GM12865 (cell line): ENCODE data around the gene UBE2J2.

Experiments
- DNase-seq: peaks from one replicate; pipeline ENCODE4 v3.0.0; 2010; ENCODE audit warnings: low read depth
- H3K4me3 ChIP-seq: 2 replicates; pipeline ENCODE4 v1.5.1; 2011; ENCODE audit warnings: mild to moderate bottlenecking, low read depth, low read length, control low read depth
- TF ChIP-seq, protein P1 (sequence below): IDR thresholded peaks from 2 replicates; pipeline ENCODE4 v1.5.1; 2011; ENCODE audit warnings: low read length, control low read depth, low read depth, inconsistent platforms; ENCODE audit not compliant: insufficient read depth; ENCODE audit errors: missing control alignments

Gene UBE2J2

DNA sequence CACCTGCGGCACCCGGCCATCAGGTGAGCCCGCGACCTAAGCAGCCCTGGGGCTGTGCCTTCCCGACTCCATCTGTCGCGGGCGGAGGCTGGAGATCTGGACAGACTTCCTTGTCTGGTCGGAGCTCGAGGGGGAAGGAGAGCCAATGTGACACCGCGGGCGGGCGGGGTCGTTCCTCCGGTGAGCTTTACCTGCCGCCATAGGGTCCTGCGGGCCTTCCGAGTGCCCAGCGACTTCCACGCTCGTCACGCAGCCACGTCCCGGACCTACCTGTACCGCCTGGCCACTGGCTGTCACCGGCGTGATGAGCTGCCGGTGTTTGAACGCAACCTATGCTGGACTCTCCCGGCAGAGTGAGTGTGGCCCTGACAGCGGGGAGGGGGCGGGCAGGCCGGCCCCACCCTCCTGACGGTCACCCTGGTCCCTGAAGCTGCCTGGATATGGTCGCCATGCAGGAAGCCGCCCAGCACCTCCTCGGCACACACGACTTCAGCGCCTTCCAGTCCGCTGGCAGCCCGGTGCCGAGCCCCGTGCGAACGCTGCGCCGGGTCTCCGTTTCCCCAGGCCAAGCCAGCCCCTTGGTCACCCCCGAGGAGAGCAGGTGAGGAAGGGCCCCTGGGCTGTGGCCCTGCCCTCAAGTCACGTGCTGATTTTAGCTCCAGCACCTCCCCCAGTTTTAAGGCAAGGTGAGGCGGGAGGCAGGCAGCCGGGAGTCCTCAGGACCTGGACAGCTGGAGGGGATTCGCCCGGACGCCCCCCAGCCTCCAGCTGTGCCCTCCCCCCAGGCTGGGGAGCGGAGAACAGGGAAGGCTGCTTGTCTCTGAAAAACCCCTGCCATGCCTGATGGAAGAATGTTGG lies 35.8 kb upstream of the UBE2J2 start:
- no peak for DNase-seq

DNA sequence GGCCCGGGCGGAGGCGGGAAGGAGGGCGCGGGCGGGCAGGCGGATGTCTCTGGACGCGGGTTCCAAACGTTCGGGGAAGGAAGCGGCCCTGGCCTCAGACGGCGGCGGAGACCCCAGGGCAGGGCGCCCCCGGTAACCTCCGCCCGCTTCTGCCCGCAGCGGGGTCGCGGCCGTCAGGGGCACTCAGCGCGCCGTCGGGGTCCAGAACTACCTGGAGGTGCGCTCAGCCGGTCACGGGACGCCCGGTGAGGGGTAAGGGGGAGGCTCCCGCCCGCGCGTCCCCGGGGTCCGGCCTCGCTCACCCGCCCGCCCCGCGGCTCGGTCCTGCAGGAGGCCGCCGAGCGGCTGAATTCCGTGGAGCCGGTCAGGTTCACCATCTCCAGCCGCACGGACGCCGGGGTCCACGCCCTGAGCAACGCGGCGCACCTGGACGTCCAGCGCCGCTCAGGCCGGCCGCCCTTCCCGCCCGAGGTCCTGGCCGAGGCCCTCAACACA lies 35.1 kb upstream of the UBE2J2 start:
- H3K4me3 ChIP-seq: peak overlapping the region; percentile 89
- TF ChIP-seq, protein P1, sequence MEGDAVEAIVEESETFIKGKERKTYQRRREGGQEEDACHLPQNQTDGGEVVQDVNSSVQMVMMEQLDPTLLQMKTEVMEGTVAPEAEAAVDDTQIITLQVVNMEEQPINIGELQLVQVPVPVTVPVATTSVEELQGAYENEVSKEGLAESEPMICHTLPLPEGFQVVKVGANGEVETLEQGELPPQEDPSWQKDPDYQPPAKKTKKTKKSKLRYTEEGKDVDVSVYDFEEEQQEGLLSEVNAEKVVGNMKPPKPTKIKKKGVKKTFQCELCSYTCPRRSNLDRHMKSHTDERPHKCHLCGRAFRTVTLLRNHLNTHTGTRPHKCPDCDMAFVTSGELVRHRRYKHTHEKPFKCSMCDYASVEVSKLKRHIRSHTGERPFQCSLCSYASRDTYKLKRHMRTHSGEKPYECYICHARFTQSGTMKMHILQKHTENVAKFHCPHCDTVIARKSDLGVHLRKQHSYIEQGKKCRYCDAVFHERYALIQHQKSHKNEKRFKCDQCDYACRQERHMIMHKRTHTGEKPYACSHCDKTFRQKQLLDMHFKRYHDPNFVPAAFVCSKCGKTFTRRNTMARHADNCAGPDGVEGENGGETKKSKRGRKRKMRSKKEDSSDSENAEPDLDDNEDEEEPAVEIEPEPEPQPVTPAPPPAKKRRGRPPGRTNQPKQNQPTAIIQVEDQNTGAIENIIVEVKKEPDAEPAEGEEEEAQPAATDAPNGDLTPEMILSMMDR: no peak
- DNase-seq: no peak

More for the DNA sequence above, 35.8 kb upstream of the UBE2J2 start:
- H3K4me3 ChIP-seq: peak overlapping the region; percentile 89
- TF ChIP-seq, protein P1: no peak

- DNase-seq: peak; percentile 97
- peak within 1 kb of the TSS; percentile 89 for H3K4me3 ChIP-seq
- TF ChIP-seq, protein P1: no peak
Measured at GRCh38 chr1:1307923-1308755, 34.5 kb upstream of the UBE2J2 start, which contains the start of the genes ACAP3 and PUSL1. TSS of gene ACAP3 (minus strand) at chr1:1307930. CDS start at chr1:1307815, 115 bp downstream. TSS of gene PUSL1 (plus strand) at chr1:1308597. CDS start at chr1:1308644, 47 bp downstream.

DNA sequence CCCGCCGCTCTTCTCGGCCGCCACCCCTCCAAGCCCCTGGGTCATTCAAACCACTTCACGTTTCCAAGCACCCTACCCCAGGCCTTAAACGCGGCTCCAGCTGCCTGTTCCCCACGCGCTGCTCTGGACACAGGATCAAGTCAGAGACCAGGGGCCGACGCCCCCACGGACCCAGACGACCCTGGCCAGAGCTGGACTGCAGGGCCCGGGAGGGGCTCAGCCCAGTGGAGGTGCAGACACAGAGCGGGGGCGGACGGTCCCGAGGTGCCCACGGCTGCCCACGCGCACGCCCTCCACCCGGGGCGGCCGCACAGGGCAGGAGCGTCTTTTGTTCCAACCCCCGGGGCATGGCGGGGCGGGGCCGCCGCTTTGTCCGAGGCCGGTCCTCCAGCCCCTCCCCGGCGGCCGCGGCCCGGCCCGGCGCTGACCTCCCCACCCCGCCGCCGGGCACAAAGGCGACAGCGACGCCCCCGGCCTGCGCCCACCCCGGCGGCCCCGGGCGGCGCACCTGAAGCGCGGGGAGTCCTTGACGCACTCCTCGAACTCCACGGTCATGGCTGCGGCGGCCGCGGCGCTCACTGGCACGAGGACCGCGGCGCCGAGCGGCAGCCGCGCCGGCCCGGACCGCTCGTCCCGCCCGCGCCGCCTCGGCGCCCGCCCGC lies 33.7 kb upstream of the UBE2J2 start:
- H3K4me3 ChIP-seq: peak overlapping the region; percentile 70
- peak; percentile 35 for DNase-seq
- TF ChIP-seq, protein P1: no peak

GRCh38 chr1:1306661-1307260 lies 33.1 kb upstream of the UBE2J2 start:
- no peak for DNase-seq
- TF ChIP-seq, protein P1: no peak

More at GRCh38 chr1:1306661-1307260, 33.1 kb upstream of the UBE2J2 start:
- H3K4me3 ChIP-seq: peak overlapping the region; percentile 70
